K562 (cell line): ENCODE measurements around the gene SURF4. TPM values are rescaled to one million over a fixed set of nuclear protein-coding genes. Genes with fewer than 3 reads are reported as not detected.

Source experiments
- ATAC-seq: fragments of 200-7000 bp; cut with Tn5 transposase; 3 replicates; pipeline ENCODE4 v1.9.1; 2020; ENCODE audit warnings: moderate library complexity
- BruUV-seq: library from RNA; stranded (reverse); fragments of 400-500 nt; replicated peaks from 2 replicates; lab custom pipeline; 2021; lab: Mats Ljungman, UMichigan
- CTCF ChIA-PET: fragments of 300-600 bp; formaldehyde crosslinking; extraction: SDS; loops from one replicate; lab custom pipeline; 2021; ENCODE audit warnings: low intra/inter-chr PET ratio; lab: Yijun Ruan, JAX
- POLR2A ChIA-PET: fragments of 300-600, 350-650 bp; sonication (Branson Sonifier 250); formaldehyde crosslinking; extraction: SDS; loops from one replicate; lab custom pipeline; 2021; ENCODE audit warnings: antibody characterized with exemption, inconsistent platforms; lab: Yijun Ruan, JAX
- DNase-seq, 4 experiments: peaks; one replicate each; pipeline versions ENCODE4 v3.0.0 to v3.0.0-alpha.2; 2011 to 2018; ENCODE audit warnings: low spot score in 3 of 4, mixed read lengths in 3 of 4; ENCODE audit errors: extremely low read depth in 1 of 4
- FAIRE-seq: peaks from 2 replicates; lab custom pipeline; 2011; peaks lifted over from hg19 to GRCh38; lab: Jason Lieb, UNC
- H2AFZ ChIP-seq: 2 replicates; pipeline ENCODE4 v1.6.0; 2011; ENCODE audit warnings: low read depth, low read length, control low read depth, inconsistent platforms
- H3K27ac ChIP-seq: fragments of 200-600 bp; 3 replicates; pipeline ENCODE4 v1.8.0; 2011; ENCODE audit warnings: low read depth, mild to moderate bottlenecking, control low read depth, inconsistent platforms, low read length, moderate library complexity, mixed read lengths; ENCODE audit errors: extremely low read depth
- H3K27me3 ChIP-seq, 2 experiments: fragments of 300-600 bp in 1 of 2; 2 replicates in 1 of 2; 3 replicates in 1 of 2; pipeline versions ENCODE4 v1.6.0 to v1.8.0; 2011; ENCODE audit warnings: inconsistent platforms in 2 of 2, low read length in 2 of 2, mild to moderate bottlenecking in 1 of 2, mixed read lengths in 1 of 2, moderate library complexity in 1 of 2; ENCODE audit not compliant: control insufficient read depth in 2 of 2, insufficient read depth in 2 of 2
- H3K36me3 ChIP-seq: fragments of 300-600 bp; 3 replicates; pipeline ENCODE4 v1.8.0; 2011; ENCODE audit warnings: mild to moderate bottlenecking, low read length, inconsistent platforms; ENCODE audit not compliant: control insufficient read depth, insufficient read depth
- H3K4me1 ChIP-seq, 2 experiments: fragments of 200-600 bp in 1 of 2; replicated peaks in 1 of 2; 2 replicates in 1 of 2; 3 replicates in 1 of 2; pipeline versions ENCODE4 v1.5.1 to v1.8.0; 2011; ENCODE audit warnings: inconsistent platforms in 2 of 2, low read length in 2 of 2, mild to moderate bottlenecking in 1 of 2, mixed read lengths in 1 of 2, moderate library complexity in 1 of 2; ENCODE audit not compliant: control insufficient read depth in 2 of 2, insufficient read depth in 2 of 2
- H3K4me2 ChIP-seq: 2 replicates; pipeline ENCODE4 v1.6.1; 2011; ENCODE audit warnings: low read length, control low read depth, inconsistent platforms, mixed read lengths; ENCODE audit not compliant: insufficient read depth
- H3K4me3 ChIP-seq: fragments of 200-600 bp; sonication (generic), shearing (Covaris generic); 2 replicates; pipeline ENCODE4 v1.5.1; 2016; ENCODE audit warnings: control low read depth, inconsistent platforms
- H3K79me2 ChIP-seq: fragments of 200-600 bp; 3 replicates; pipeline ENCODE4 v1.8.0; 2011; ENCODE audit warnings: low read length, inconsistent platforms; ENCODE audit not compliant: control insufficient read depth, insufficient read depth
- H3K9ac ChIP-seq, 2 experiments: 2 replicates each; pipeline versions ENCODE4 v1.6.0 to v1.6.1; 2011; ENCODE audit warnings: low read depth in 2 of 2, low read length in 2 of 2, control low read depth in 1 of 2, inconsistent platforms in 1 of 2, mild to moderate bottlenecking in 1 of 2, mixed read lengths in 1 of 2; ENCODE audit not compliant: insufficient read depth in 1 of 2
- H3K9me1 ChIP-seq: one replicate; pipeline ENCODE4 v1.6.0; 2011; ENCODE audit warnings: inconsistent platforms, mild to moderate bottlenecking, low read length, moderate library complexity; ENCODE audit not compliant: control insufficient read depth, insufficient read depth
- H3K9me3 ChIP-seq: replicated peaks from 2 replicates; pipeline ENCODE4 v1.5.1; 2011; ENCODE audit warnings: low read depth, low read length, inconsistent platforms; ENCODE audit not compliant: control insufficient read depth, insufficient read depth
- H4K20me1 ChIP-seq: replicated peaks from 2 replicates; pipeline ENCODE4 v1.6.1; 2011; ENCODE audit warnings: low read length, inconsistent platforms, mixed read lengths; ENCODE audit not compliant: control insufficient read depth, insufficient read depth
- BRCA1 ChIP-seq, 2 experiments: fragments of 450-650 bp in 1 of 2; sonication (generic) in 1 of 2; formaldehyde crosslinking in 1 of 2; IDR thresholded peaks; 2 replicates each; pipeline versions ENCODE4 v1.5.0 to v1.6.1; 2017 to 2020; ENCODE audit warnings: mild to moderate bottlenecking in 1 of 2, missing genetic modification reagents in 1 of 2
- POLR2G ChIP-seq: fragments of 200-400 bp; formaldehyde crosslinking; IDR thresholded peaks from 2 replicates; pipeline ENCODE4 v1.6.1; 2017; ENCODE audit warnings: low read depth, mild to moderate bottlenecking, antibody characterized with exemption, low read length, moderate library complexity
- THRB ChIP-seq: fragments of 450-650 bp; formaldehyde crosslinking; conservative IDR thresholded peaks from 2 replicates; pipeline ENCODE4 v1.4.0; 2022; ENCODE audit warnings: mild to moderate bottlenecking, missing genetic modification characterization
- WGBS: fragments of 100-300 bp; shearing (Covaris generic); methylation state at CpG from one replicate; pipeline ENCODE4 v1.1.6; 2016; ENCODE audit warnings: low coverage, mixed read lengths; ENCODE audit not compliant: insufficient coverage; ENCODE audit errors: missing lambda C conversion rate; 5-methylcytosine and 5-hydroxymethylcytosine counted together
- in situ Hi-C: fragments of 300-500 bp; cut with MboI; formaldehyde crosslinking; loops from 4 replicates; pipeline ENCODE4 v1.15.0; 2018; ENCODE audit warnings: inconsistent platforms, mixed read lengths
- intact Hi-C: fragments of 100-400 bp; cut with micrococcal nuclease; formaldehyde crosslinking; loops from 2 replicates; pipeline ENCODE4 v1.14.2; 2022
- polyA plus RNA-seq, 8 experiments: library from polyadenylated mRNA; depleted of rRNA in 4 of 8; stranded (reverse) in 5 of 8; unstranded in 3 of 8; fragments of >200 nt; fragmentation: Nextera tagmentation in 2 of 8; fragmentation: Illumina TruSeq in 1 of 8; extraction: Ambion mirVana in 2 of 8; extraction: Trizol in 1 of 8; gene quantifications; 2 replicates each; pipeline versions ENCODE4 v1.2.1 to v1.2.3, GENCODE V29; 2011 to 2014; ENCODE audit warnings: inconsistent platforms in 1 of 8, missing spikeins in 1 of 8
- total RNA-seq, 7 experiments: library from RNA; depleted of rRNA in 6 of 7; stranded (reverse); fragments of >200 nt in 6 of 7; fragmentation: Illumina TruSeq in 2 of 7; extraction: Trizol in 2 of 7; gene quantifications; 2 replicates each; pipeline versions ENCODE4 v1.2.1 to v1.2.3, GENCODE V29; 2011 to 2021; ENCODE audit warnings: low replicate concordance in 1 of 7

The SURF4 gene
- total and polyA plus RNA-seq, 9 of the 15 experiments (the other 6 are each of a cell fraction or from before 2014, with no cell fraction given): 8.4 to 176 (median 130) TPM

DNA sequence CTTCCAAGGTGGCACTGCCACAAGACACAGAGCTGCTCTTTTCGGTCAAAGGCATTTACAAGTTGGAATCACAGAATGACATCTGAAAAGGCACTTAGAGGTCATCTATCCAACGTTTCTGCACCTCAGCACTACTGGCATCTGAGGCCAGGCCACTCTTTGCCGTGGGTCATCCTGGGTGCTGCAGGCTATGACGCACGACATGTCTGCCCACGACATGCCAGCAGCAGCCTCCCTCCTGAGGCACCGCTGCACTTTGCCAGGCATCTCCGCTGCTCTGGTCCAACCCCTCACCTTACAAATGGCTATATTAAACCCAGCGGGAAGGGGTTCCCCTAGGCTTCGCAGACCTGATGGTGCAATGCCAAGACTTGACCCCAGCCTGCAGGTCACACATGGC, 8.1 kb downstream of the SURF4 start:
- ChIA-PET POLR2A (interaction anchor here (0.9 to 8.5 kb wide), 3 partner anchors 7 to 10 kb away, joined by 4 to 109 read pairs (median 81); partner anchors contain the start of genes STKLD1, SURF1, SURF2 and SURF4), CTCF (no interaction called here)
- H3K27ac ChIP-seq: no peak overlapping the region
- 93% methylated on average over 10 of the region's 10 CpGs for WGBS
- FAIRE-seq (no peak), ATAC-seq (no peak), DNase-seq (no peak)
- peaks cover 98% of the 10 kb centered on the region for H3K36me3 ChIP-seq
- in situ Hi-C loops (no loop called here), intact Hi-C loops (no loop called here)
- H3K9me3 ChIP-seq: no peaks in the 10 kb centered on the region
- no peak for TF ChIP-seq BRCA1 (IDR thresholded peaks at IDR 0.05)
- TF ChIP-seq BRCA1 (CRISPR knock-in tag; IDR thresholded peaks at IDR 0.05): no peak
- no peak for TF ChIP-seq THRB (CRISPR knock-in tag)
- peak; percentile 18; the same call in 1 of the 2 replicates for TF ChIP-seq POLR2G
- H2AFZ ChIP-seq: no peak overlapping the region
- H3K4me3 ChIP-seq: no peak overlapping the region
- peaks cover 34% of the 10 kb centered on the region for H3K9me1 ChIP-seq
- H4K20me1 ChIP-seq: peaks cover 68% of the 10 kb centered on the region
- no peak overlapping the region for H3K4me2 ChIP-seq
- no peaks in the 10 kb centered on the region for H3K27me3 ChIP-seq
- peaks cover 22 to 23% of the 10 kb centered on the region in 2 experiments; a peak in 4 of 5 replicates for H3K4me1 ChIP-seq
- BruUV-seq: no TSS peak
- no peak overlapping the region for H3K9ac ChIP-seq
- H3K79me2 ChIP-seq: peaks cover 66% of the 10 kb centered on the region
